ENCODE results near the gene QPCTL. TPM values are rescaled to one million over a fixed set of nuclear protein-coding genes. Genes with fewer than 3 reads are reported as not detected.
"Not testable (repeated sequence)": the region's sequence is repeated elsewhere in the genome, so short reads cannot be mapped to it uniquely, and the experiment has no call there.

QPCTL gene
- polyA plus RNA-seq, 10 donors: 2.1 to 4.5 (median 3.4) TPM

GRCh38 chr19:45717131-45717982 lies 24.9 kb downstream of the QPCTL start:
- DNase-seq: peak; percentile 98 to 99 (median 99)

- no peak for DNase-seq
These were observed 25.7 kb downstream of the QPCTL start for GRCh38 chr19:45717983-45718650.

GRCh38 chr19:45720065-45720464 lies 27.6 kb downstream of the QPCTL start:
- DNase-seq: not testable (repeated sequence)

- not testable (repeated sequence) for DNase-seq
These were observed 36.2 kb downstream of the QPCTL start for GRCh38 chr19:45728683-45729082.

GRCh38 chr19:45729800-45730290 lies 37.4 kb downstream of the QPCTL start:
- no peak for DNase-seq

- peak; percentile 96 to 98 (median 98) for DNase-seq
These were observed 38.2 kb downstream of the QPCTL start, which contains the start of gene FBXO46 for GRCh38 chr19:45730368-45731288. Gene FBXO46, minus strand, starts transcription at chr19:45730896. Its CDS starts 17,401 bp downstream, at chr19:45713495.

GRCh38 chr19:45733160-45733810 lies 40.8 kb downstream of the QPCTL start, which contains the start of gene MEIOSIN:
Gene MEIOSIN, plus strand, starts transcription at chr19:45733439. Its CDS starts 1,938 bp downstream, at chr19:45735377.
- DNase-seq: no peak

- DNase-seq: no peak
These were observed 47.3 kb downstream of the QPCTL start for GRCh38 chr19:45739498-45740439.

- no peak for DNase-seq
These were observed 50.5 kb downstream of the QPCTL start for GRCh38 chr19:45742969-45743368.

- no peak for DNase-seq
These were observed 53.1 kb downstream of the QPCTL start for GRCh38 chr19:45745606-45746005.

GRCh38 chr19:45746866-45747265 lies 54.4 kb downstream of the QPCTL start:
- DNase-seq: no peak

- DNase-seq: no peak
These were observed 55.0 kb downstream of the QPCTL start for GRCh38 chr19:45747513-45747912.

GRCh38 chr19:45751483-45751882 lies 59.0 kb downstream of the QPCTL start:
- DNase-seq: not testable (repeated sequence)

GRCh38 chr19:45752639-45753038 lies 60.2 kb downstream of the QPCTL start:
- no peak for DNase-seq

- no peak for DNase-seq
These were observed 61.1 kb downstream of the QPCTL start for GRCh38 chr19:45753548-45753947.
